Sigmoid colon (tissue), 4 donors: ENCODE measurements around the gene NLGN1.

Experiments used
- CTCF ChIP-seq, 4 experiments: fragments of 450-650 bp in 3 of 4; fragments of 200-600 bp in 1 of 4; IDR thresholded peaks; one replicate each; pipeline ENCODE4 v1.5.1; 2016 to 2019; ENCODE audit warnings: antibody characterized with exemption in 4 of 4, mild to moderate bottlenecking in 3 of 4, moderate library complexity in 2 of 4
- POLR2A ChIP-seq, 2 donors: fragments of 450-650 bp; IDR thresholded peaks; one replicate each; pipeline ENCODE4 v1.6.1; 2016; ENCODE audit warnings: antibody characterized with exemption in 2 of 2, mild to moderate bottlenecking in 2 of 2, moderate library complexity in 2 of 2
- POLR2AphosphoS5 ChIP-seq, 4 donors: sonication (generic); formaldehyde crosslinking; IDR thresholded peaks; one replicate each; pipeline ENCODE4 v1.6.1; 2017; ENCODE audit warnings: antibody characterized with exemption in 4 of 4

- TF ChIP-seq CTCF (IDR thresholded peaks at IDR 0.05), result no peak
- no peak for TF ChIP-seq POLR2AphosphoS5 (IDR thresholded peaks at IDR 0.05)
- TF ChIP-seq POLR2A (IDR thresholded peaks at IDR 0.05), result no peak
Observed at GRCh38 chr3:173416070-173416469, 18.5 kb downstream of the NLGN1 start.
